GM12878 (cell line): ENCODE data around the gene SSX2IP. TPM values are rescaled to one million over a fixed set of nuclear protein-coding genes. Genes with fewer than 3 reads are reported as not detected.
A peak's percentile ranks its signal among the peaks of the same experiment; 100 is the strongest.

ENCODE experiments used
- ATAC-seq: fragments of 200-7000 bp; cut with Tn5 transposase; 3 replicates; pipeline ENCODE4 v1.9.1; 2020; ENCODE audit warnings: mild to moderate bottlenecking, moderate library complexity
- BruUV-seq: library from RNA; stranded (reverse); fragments of 400-500 nt; replicated peaks from 2 replicates; lab custom pipeline; 2021; lab: Mats Ljungman, UMichigan
- CTCF ChIA-PET: fragments of 300-600 bp; sonication (Branson Sonifier 250); formaldehyde crosslinking; extraction: SDS; loops from one replicate; lab custom pipeline; 2021; ENCODE audit warnings: inconsistent platforms; lab: Yijun Ruan, JAX
- POLR2A ChIA-PET: fragments of 350-600 bp; formaldehyde crosslinking; extraction: SDS; loops from one replicate; lab custom pipeline; 2021; ENCODE audit warnings: inconsistent platforms; lab: Charles Lee
- RAD21 ChIA-PET: fragments of 300-600 bp; sonication (Branson Sonifier 250); formaldehyde crosslinking; loops from one replicate; lab custom pipeline; 2023; ENCODE audit warnings: antibody characterized with exemption; ENCODE audit not compliant: unreplicated experiment; lab: Charles Lee
- SMC1A ChIA-PET: fragments of 300-600 bp; sonication (Branson Sonifier 250); formaldehyde crosslinking; loops from one replicate; lab custom pipeline; 2023; ENCODE audit not compliant: unreplicated experiment, uncharacterized antibody; lab: Charles Lee
- DNase-seq: peaks from one replicate; pipeline ENCODE4 v3.0.0-alpha.2; 2011; ENCODE audit warnings: low read depth, low spot score
- FAIRE-seq: peaks from 3 replicates; lab custom pipeline; 2011; peaks lifted over from hg19 to GRCh38; lab: Jason Lieb, UNC
- H2AFZ ChIP-seq: 2 replicates; pipeline ENCODE4 v1.6.0; 2011; ENCODE audit warnings: low read depth, low read length, control low read depth; ENCODE audit not compliant: control insufficient read depth
- H3K27ac ChIP-seq: 2 replicates; pipeline ENCODE4 v1.5.1; 2011; ENCODE audit warnings: control low read depth; ENCODE audit not compliant: control insufficient read depth, insufficient read depth
- H3K27me3 ChIP-seq, 2 experiments: replicated peaks in 1 of 2; 2 replicates each; pipeline versions ENCODE4 v1.6.0 to v1.6.1; 2011; ENCODE audit warnings: low read length in 1 of 2; ENCODE audit not compliant: control insufficient read depth in 2 of 2, insufficient read depth in 2 of 2
- H3K36me3 ChIP-seq, 2 experiments: 2 replicates each; pipeline ENCODE4 v1.5.1; 2011; ENCODE audit warnings: low read length in 1 of 2; ENCODE audit not compliant: control insufficient read depth in 2 of 2, insufficient read depth in 2 of 2
- H3K4me1 ChIP-seq: 2 replicates; pipeline ENCODE4 v1.6.1; 2011; ENCODE audit warnings: mild to moderate bottlenecking, low read length, moderate library complexity, mixed read lengths; ENCODE audit not compliant: control insufficient read depth, insufficient read depth
- H3K4me2 ChIP-seq: 2 replicates; pipeline ENCODE4 v1.6.0; 2011; ENCODE audit warnings: control low read depth; ENCODE audit not compliant: control insufficient read depth, insufficient read depth
- H3K4me3 ChIP-seq: fragments of 200-600 bp; sonication (generic); 2 replicates; pipeline ENCODE4 v1.5.1; 2016
- H3K79me2 ChIP-seq: 2 replicates; pipeline ENCODE4 v1.6.0; 2011; ENCODE audit warnings: low read length; ENCODE audit not compliant: control insufficient read depth, insufficient read depth
- H3K9ac ChIP-seq: 2 replicates; pipeline ENCODE4 v1.8.0; 2011; ENCODE audit warnings: low read length, control low read depth, mixed read lengths; ENCODE audit not compliant: control insufficient read depth, insufficient read depth
- H3K9me3 ChIP-seq: replicated peaks from 3 replicates; pipeline ENCODE4 v1.5.1; 2011; ENCODE audit warnings: mild to moderate bottlenecking, low read length; ENCODE audit not compliant: control insufficient read depth, insufficient read depth
- H4K20me1 ChIP-seq: 2 replicates; pipeline ENCODE4 v1.6.0; 2011; ENCODE audit not compliant: control insufficient read depth, insufficient read depth
- CBX5 ChIP-seq: sonication (generic); IDR thresholded peaks from 2 replicates; pipeline ENCODE4 v1.6.1; 2016; ENCODE audit warnings: low read depth, moderate library complexity, mild to moderate bottlenecking, inconsistent platforms
- CHD2 ChIP-seq: IDR thresholded peaks from 2 replicates; pipeline ENCODE4 v1.6.1; 2011; ENCODE audit warnings: low read depth, low read length, improper control_type of control experiment, borderline replicate concordance
- EZH2 ChIP-seq: IDR thresholded peaks from 2 replicates; pipeline ENCODE4 v1.6.1; 2012; ENCODE audit warnings: low read depth, mild to moderate bottlenecking, control low read depth, inconsistent platforms, low read length, borderline replicate concordance; ENCODE audit not compliant: control insufficient read depth
- NFYA ChIP-seq: IDR thresholded peaks from 2 replicates; pipeline ENCODE4 v1.6.1; 2011; ENCODE audit warnings: low read depth, mild to moderate bottlenecking, low read length, improper control_type of control experiment, borderline replicate concordance
- NR2C1 ChIP-seq: fragments of 450-650 bp; IDR thresholded peaks from 2 replicates; pipeline ENCODE4 v1.6.1; 2017; ENCODE audit warnings: antibody characterized with exemption, mild to moderate bottlenecking, moderate library complexity
- NR2F1 ChIP-seq: fragments of 450-650 bp; conservative IDR thresholded peaks from 2 replicates; pipeline ENCODE4 v1.6.1; 2017; ENCODE audit warnings: mild to moderate bottlenecking
- RBBP5 ChIP-seq: fragments of 200-600 bp; sonication (generic); conservative IDR thresholded peaks from 2 replicates; pipeline ENCODE4 v1.6.1; 2016
- TCF3 ChIP-seq: IDR thresholded peaks from 2 replicates; pipeline ENCODE4 v1.6.1; 2012; ENCODE audit warnings: low read depth, mild to moderate bottlenecking, low read length, borderline replicate concordance; ENCODE audit not compliant: insufficient read depth
- YY1 ChIP-seq: IDR thresholded peaks from 2 replicates; pipeline ENCODE4 v1.6.1; 2011; ENCODE audit warnings: low read depth, mild to moderate bottlenecking, low read length
- WGBS: methylation state at CpG from one replicate; pipeline ENCODE4 v1.1.6; 2016; ENCODE audit warnings: low lambda C conversion rate; ENCODE audit not compliant: insufficient replicate concordance, insufficient coverage; ENCODE audit errors: missing lambda C conversion rate; 5-methylcytosine and 5-hydroxymethylcytosine counted together
- in situ Hi-C: fragments of 300-500 bp; cut with MboI; formaldehyde crosslinking; loops from 9 replicates; pipeline ENCODE4 v1.14.3; 2018; ENCODE audit warnings: mixed read lengths
- intact Hi-C: fragments of 100-400 bp; cut with micrococcal nuclease; formaldehyde crosslinking; loops from one replicate; pipeline ENCODE4 v1.14.2; 2022; ENCODE audit not compliant: unreplicated experiment
- polyA plus RNA-seq, 11 experiments: library from polyadenylated mRNA; depleted of rRNA in 4 of 11; unstranded in 6 of 11; stranded (reverse) in 5 of 11; fragments of >200 nt; fragmentation: Nextera tagmentation in 4 of 11; fragmentation: Illumina TruSeq in 1 of 11; extraction: Ambion mirVana in 4 of 11; extraction: Trizol in 1 of 11; gene quantifications; 1 replicate in 1 of 11; 2 replicates in 10 of 11; pipeline versions ENCODE4 v1.2.1 to v1.2.3, GENCODE V29; 2011 to 2016; ENCODE audit warnings: inconsistent platforms in 2 of 11, missing spikeins in 2 of 11, low read depth in 1 of 11
- total RNA-seq, 4 experiments: library from RNA; depleted of rRNA in 3 of 4; stranded (reverse); fragments of >200 nt in 3 of 4; fragmentation: Illumina TruSeq in 1 of 4; extraction: Trizol in 1 of 4; gene quantifications; 2 replicates each; pipeline versions ENCODE4 v1.2.1 to v1.2.3, GENCODE V29; 2013 to 2021
- TF ChIP-seq, protein P1 (sequence below): fragments of 450-650 bp; IDR thresholded peaks from 2 replicates; pipeline ENCODE4 v1.6.1; 2018; ENCODE audit warnings: borderline replicate concordance, mild to moderate bottlenecking; ENCODE audit not compliant: partially characterized antibody
- TF ChIP-seq, protein P2 (sequence below): fragments of 450-650 bp; formaldehyde crosslinking; IDR thresholded peaks from 2 replicates; pipeline ENCODE4 v1.5.0; 2022; ENCODE audit warnings: mild to moderate bottlenecking, missing genetic modification characterization
- TF ChIP-seq, protein P3 (sequence below): IDR thresholded peaks from 2 replicates; pipeline ENCODE4 v1.6.1; 2011; ENCODE audit warnings: mild to moderate bottlenecking, low read depth, low read length, moderate library complexity; ENCODE audit not compliant: insufficient replicate concordance

The SSX2IP gene
- total and polyA plus RNA-seq, 10 of the 15 experiments (the other 5 are each of a cell fraction or from before 2014, with no cell fraction given): 3.3 to 14.0 (median 10.4) TPM

DNA sequence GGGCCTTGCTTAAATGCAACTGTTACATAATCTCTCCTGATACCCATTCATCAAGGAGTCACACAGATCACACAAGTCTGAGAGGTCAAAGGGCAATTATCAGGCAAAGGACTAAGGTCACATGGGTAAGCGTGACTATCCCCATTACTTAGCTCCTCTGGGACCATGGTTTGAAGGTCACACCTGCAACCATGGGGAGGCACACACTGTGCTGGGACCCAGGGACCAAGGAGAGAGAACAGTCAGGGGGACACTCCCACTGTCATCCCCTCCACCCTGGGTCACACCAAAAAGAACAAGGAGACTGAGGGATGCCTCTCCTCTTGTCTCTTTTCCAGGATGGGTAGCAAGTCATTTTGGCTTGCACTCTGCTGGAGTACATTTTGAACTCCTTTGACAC lies 85.1 kb downstream of the SSX2IP start:
- H3K4me2 ChIP-seq: no peak overlapping the region
- no TSS peak for BruUV-seq
- intact Hi-C loops (no loop called here), in situ Hi-C loops (no loop called here)
- no peaks in the 10 kb centered on the region for H3K36me3 ChIP-seq
- no peaks in the 10 kb centered on the region for H3K79me2 ChIP-seq
- no peak overlapping the region for H3K27ac ChIP-seq
- SMC1A ChIA-PET: no interaction called here
- POLR2A ChIA-PET: interaction anchor here (0.5 to 0.6 kb wide), 2 partner anchors 29 to 49 kb away, joined by 3 to 4 read pairs; no protein-coding TSS in a partner anchor
- no peaks in the 10 kb centered on the region for H4K20me1 ChIP-seq
- H3K4me1 ChIP-seq: peaks cover 9% of the 10 kb centered on the region; the same call in 1 of the 2 replicates
- WGBS: 0% methylated on average over 1 of the region's 1 CpG
- H3K9me3 ChIP-seq: peaks cover 18% of the 10 kb centered on the region
- no peaks in the 10 kb centered on the region for H3K27me3 ChIP-seq
- RAD21 ChIA-PET: no interaction called here
- FAIRE-seq: no peak
- CTCF ChIA-PET: interaction anchor here (1.8 to 2.0 kb wide), 2 partner anchors 17 to 148 kb away, joined by 4 to 7 read pairs; no protein-coding TSS in a partner anchor
- H3K9ac ChIP-seq: no peak overlapping the region
- no peak for DNase-seq
- H2AFZ ChIP-seq: no peak overlapping the region
- no peak for ATAC-seq
- H3K4me3 ChIP-seq: no peak overlapping the region
- TF ChIP-seq NFYA: no peak
- TF ChIP-seq EZH2: no peak
- peak; percentile 99 for TF ChIP-seq CBX5
- TF ChIP-seq, protein P1, sequence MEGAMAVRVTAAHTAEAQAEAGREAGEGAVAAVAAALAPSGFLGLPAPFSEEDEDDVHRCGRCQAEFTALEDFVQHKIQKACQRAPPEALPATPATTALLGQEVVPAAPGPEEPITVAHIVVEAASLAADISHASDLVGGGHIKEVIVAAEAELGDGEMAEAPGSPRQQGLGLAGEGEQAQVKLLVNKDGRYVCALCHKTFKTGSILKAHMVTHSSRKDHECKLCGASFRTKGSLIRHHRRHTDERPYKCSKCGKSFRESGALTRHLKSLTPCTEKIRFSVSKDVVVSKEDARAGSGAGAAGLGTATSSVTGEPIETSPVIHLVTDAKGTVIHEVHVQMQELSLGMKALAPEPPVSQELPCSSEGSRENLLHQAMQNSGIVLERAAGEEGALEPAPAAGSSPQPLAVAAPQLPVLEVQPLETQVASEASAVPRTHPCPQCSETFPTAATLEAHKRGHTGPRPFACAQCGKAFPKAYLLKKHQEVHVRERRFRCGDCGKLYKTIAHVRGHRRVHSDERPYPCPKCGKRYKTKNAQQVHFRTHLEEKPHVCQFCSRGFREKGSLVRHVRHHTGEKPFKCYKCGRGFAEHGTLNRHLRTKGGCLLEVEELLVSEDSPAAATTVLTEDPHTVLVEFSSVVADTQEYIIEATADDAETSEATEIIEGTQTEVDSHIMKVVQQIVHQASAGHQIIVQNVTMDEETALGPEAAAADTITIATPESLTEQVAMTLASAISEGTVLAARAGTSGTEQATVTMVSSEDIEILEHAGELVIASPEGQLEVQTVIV: no peak
- TF ChIP-seq, protein P2, sequence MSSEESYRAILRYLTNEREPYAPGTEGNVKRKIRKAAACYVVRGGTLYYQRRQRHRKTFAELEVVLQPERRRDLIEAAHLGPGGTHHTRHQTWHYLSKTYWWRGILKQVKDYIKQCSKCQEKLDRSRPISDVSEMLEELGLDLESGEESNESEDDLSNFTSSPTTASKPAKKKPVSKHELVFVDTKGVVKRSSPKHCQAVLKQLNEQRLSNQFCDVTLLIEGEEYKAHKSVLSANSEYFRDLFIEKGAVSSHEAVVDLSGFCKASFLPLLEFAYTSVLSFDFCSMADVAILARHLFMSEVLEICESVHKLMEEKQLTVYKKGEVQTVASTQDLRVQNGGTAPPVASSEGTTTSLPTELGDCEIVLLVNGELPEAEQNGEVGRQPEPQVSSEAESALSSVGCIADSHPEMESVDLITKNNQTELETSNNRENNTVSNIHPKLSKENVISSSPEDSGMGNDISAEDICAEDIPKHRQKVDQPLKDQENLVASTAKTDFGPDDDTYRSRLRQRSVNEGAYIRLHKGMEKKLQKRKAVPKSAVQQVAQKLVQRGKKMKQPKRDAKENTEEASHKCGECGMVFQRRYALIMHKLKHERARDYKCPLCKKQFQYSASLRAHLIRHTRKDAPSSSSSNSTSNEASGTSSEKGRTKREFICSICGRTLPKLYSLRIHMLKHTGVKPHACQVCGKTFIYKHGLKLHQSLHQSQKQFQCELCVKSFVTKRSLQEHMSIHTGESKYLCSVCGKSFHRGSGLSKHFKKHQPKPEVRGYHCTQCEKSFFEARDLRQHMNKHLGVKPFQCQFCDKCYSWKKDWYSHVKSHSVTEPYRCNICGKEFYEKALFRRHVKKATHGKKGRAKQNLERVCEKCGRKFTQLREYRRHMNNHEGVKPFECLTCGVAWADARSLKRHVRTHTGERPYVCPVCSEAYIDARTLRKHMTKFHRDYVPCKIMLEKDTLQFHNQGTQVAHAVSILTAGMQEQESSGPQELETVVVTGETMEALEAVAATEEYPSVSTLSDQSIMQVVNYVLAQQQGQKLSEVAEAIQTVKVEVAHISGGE (CRISPR knock-in tag): no peak
- TF ChIP-seq, protein P3, sequence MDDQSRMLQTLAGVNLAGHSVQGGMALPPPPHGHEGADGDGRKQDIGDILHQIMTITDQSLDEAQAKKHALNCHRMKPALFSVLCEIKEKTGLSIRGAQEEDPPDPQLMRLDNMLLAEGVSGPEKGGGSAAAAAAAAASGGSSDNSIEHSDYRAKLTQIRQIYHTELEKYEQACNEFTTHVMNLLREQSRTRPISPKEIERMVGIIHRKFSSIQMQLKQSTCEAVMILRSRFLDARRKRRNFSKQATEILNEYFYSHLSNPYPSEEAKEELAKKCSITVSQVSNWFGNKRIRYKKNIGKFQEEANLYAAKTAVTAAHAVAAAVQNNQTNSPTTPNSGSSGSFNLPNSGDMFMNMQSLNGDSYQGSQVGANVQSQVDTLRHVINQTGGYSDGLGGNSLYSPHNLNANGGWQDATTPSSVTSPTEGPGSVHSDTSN: no peak
- TF ChIP-seq NR2C1: 0 out of 2 replicates have a peak, but pooled peaks have one; percentile 17
- no peak for TF ChIP-seq RBBP5
- TF ChIP-seq CHD2: no peak
- TF ChIP-seq TCF3: no peak
- no peak for TF ChIP-seq YY1
- 0 out of 2 replicates have a peak, but pooled peaks have one; percentile 32 for TF ChIP-seq NR2F1
